Islet precursor cell (in vitro differentiated cells): ENCODE data around the gene VCX3B.
"Not testable (repeated sequence)": the region's sequence is repeated elsewhere in the genome, so short reads cannot be mapped to it uniquely, and the experiment has no call there.

Experiments used
- DNase-seq: peaks from one replicate; pipeline ENCODE4 v3.0.0-alpha.2; 2018

The VCX3B gene

GRCh38 chrX:8464530-8464929 is at the start of gene VCX3B:
Gene VCX3B (plus strand): TSS chrX:8464830. CDS start chrX:8465451, 621 bp downstream.
- not testable (repeated sequence) for DNase-seq

DNA sequence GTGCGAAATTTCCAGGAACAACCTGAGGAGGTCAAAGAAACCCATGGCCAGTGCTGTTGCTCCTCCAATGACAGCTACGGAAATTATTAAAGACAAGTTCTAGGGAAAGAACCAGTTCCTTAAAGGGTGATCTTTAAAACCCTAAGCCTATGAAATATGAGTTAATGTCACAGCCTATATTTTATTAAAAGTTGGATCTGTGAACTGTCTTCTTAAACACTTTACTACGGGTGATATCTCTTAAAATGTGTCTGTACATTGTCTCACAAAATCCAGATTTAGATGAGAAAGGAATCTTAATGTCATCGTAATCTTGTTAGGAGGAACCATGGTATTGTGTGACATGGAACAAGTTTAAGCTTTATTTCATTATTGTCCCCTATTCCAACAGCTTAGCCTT is 46.3 kb upstream of the VCX3B start:
- DNase-seq, result no peak

DNA sequence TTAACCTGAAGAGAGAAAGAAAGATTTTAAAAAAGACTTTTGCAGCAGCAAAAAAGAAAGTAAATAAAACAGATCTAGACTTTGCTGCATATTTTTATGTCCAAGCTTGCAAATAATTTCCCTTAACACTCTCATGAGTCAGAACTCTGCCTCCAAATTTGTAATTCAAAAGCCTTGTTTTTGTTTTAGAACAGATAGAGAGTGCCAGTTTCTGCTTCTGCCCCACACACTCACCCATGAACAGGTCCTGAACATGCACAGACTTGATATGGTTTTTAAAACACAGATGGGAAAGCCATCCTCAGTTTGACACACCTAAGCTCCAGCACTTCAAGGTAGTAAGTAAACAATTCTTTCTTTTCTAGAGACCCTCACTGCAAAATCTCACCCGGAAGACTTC is 39.7 kb upstream of the VCX3B start:
- DNase-seq, result no peak

- DNase-seq, result no peak
These were observed 34.9 kb upstream of the VCX3B start for GRCh38 chrX:8429692-8430249.

GRCh38 chrX:8430444-8430843 is 34.2 kb upstream of the VCX3B start:
- no peak for DNase-seq

DNA sequence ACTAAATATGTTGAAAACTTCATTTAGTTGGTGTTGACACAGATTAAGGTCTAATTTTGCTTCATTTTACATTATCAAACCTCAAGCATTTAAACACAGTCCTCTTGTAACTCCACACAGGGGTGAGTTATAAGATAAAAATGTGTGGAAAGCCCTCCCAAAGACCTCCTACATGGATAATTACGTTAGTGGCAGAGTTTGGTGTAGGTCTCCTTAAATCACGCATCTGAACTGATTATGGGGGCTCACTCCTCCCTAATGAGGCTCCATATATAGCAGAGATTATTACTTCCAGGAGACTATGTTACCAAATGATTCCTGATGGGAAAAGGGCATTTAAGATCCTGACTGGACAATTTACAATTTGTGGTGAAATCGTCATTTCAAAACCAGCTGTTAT is 32.2 kb upstream of the VCX3B start:
- no peak for DNase-seq

DNA sequence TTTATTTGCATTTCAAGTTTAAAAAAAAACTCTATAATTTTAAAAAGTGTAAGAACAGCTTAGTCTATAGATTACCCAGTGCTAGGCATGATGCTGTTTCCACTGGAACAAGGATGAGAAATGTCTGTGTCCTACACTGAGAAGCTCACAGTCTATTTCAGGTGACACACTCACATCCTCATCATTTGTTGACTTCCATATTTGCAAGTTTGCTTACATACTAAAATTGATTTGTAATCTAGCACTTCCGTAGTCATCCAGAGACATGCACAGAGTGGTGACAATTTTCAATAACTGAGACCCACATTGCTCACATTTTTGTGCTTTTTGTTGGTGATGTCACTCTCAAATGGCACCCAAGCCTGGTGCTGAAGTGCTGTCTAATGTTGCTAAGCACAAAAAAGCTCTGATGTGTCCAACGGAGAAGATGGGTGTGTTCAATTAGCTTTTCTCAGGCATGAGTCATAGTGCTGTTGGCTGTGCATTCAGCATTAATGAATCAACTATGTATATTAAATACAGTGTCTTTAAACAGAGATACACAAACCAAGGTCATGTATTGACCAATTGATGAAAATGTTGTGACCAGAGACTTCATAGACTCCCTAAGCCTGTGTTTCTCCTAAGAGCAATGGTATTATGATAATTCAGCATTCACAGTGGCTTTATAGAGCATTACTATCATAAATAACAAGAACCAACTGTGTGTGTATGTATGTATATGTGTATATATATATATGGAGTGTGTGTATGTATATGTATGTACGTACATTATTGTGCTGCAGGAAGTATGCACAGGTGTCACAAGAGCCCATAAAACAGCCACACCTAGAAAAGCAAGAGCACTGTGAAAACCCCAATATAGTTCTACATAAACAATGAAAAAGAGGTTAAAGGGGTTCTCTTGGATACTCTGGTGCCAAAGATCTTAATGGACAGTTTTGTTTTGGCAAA is 31.2 kb upstream of the VCX3B start:
- no peak for DNase-seq

- DNase-seq, result no peak
These were observed 17.3 kb upstream of the VCX3B start for GRCh38 chrX:8447368-8447767.

GRCh38 chrX:8452343-8452742 is 12.3 kb upstream of the VCX3B start:
- not testable (repeated sequence) for DNase-seq

DNA sequence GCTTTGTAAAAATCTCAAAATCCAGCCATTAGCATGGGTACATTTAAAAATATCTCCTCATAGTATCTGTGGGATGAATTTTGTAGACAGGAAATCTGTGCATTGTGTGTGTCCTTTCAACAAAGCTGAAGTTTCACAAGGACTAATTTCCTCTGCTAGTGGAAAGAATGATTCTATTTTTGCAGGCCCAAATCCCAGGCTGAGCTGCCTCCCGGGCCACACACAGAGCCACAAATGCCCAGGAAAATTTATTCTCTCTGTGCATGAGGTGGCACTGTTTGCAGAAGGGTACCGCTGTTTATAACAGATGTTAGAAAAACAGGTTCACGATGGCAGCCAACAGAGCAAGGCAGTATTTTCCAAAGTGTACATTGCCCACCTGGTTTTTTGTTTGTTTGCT is 11.0 kb upstream of the VCX3B start:
- DNase-seq, result no peak

GRCh38 chrX:8455557-8455956 is 9.1 kb upstream of the VCX3B start:
- DNase-seq, result no peak

- no peak for DNase-seq
These were observed 2.1 kb upstream of the VCX3B start for GRCh38 chrX:8462488-8462887.

- no peak for DNase-seq
These were observed 19.8 kb downstream of the VCX3B start for GRCh38 chrX:8484360-8484949.

GRCh38 chrX:8495036-8495435 is 30.4 kb downstream of the VCX3B start:
- not testable (repeated sequence) for DNase-seq

DNA sequence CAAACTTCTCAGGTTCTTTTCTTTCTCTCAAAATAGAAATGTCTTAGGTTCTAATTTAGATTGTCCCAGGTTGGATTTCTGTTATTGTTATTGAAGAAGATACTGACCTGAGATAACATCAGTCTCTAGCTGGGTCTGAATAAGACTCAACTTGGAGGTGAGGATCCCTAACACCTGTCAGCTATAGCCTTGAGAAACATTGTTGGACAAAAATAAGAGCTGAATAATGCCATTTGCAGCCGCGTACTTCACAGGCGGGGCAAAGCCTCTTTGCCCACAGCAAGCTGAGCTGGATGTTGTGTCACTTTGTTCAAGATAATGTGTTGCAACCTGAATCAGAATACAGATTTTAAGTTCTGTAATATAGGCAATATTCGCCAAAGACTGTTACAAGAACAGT is 35.6 kb downstream of the VCX3B start:
- no peak for DNase-seq

DNA sequence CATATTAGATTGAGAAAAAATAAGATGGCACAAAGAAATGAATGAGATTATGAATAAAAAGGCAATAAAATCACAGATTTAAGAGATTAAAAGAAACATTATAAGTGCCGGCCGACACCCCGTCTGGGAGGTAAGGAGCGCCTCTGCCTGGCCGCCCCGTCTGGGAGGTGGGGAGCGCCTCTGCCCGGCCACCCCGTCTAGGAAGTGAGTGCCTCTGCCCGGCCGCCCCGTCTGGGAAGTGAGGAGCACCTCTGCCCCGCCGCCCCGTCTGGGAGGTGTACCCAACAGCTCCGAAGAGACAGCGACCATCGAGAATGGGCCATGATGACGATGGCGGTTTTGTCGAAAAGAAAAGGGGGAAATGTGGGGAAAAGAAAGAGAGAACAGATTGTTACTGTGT is 37.5 kb downstream of the VCX3B start:
- DNase-seq, result not testable (repeated sequence)

DNA sequence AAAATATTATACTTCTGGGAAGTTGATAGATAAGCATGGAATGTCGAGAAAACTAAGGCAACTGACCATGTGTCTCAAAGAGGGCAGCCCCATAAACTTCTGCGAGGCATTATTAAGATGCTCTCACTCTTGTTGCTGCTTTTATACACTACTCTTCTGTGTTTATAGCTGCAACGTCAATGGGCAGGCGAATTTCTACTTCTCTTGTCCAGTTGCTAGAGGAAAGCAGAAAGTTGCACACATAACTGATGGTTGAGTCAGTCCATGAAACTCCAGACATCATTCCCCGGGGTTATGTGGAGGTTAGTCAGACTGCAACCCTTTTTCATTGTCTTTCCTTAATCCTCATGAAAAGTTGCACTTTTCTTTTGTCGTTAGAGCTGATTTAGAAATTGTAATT is 39.8 kb downstream of the VCX3B start:
- DNase-seq, result peak; percentile 58
